HEK293T (cell line): ENCODE data around the gene SLC12A8.

Experiments
- CTCF ChIA-PET: fragments of 350-600 bp; formaldehyde crosslinking; extraction: SDS; loops from one replicate; lab custom pipeline; 2021; ENCODE audit warnings: antibody characterized with exemption, inconsistent platforms; lab: Yijun Ruan, JAX
- POLR2A ChIA-PET: fragments of 350-600 bp; formaldehyde crosslinking; extraction: SDS; loops from one replicate; lab custom pipeline; 2020; ENCODE audit warnings: antibody characterized with exemption, inconsistent platforms; lab: Yijun Ruan, JAX
- DNase-seq: peaks from one replicate; pipeline ENCODE4 v3.0.0; 2012; ENCODE audit warnings: mixed read lengths; ENCODE audit errors: extremely low spot score
- ARNT ChIP-seq: fragments of 450-650 bp; IDR thresholded peaks from 2 replicates; pipeline ENCODE4 v1.6.1; 2017; ENCODE audit warnings: mild to moderate bottlenecking
- BHLHE40 ChIP-seq: fragments of 450-650 bp; IDR thresholded peaks from 2 replicates; pipeline ENCODE4 v1.6.1; 2016; ENCODE audit warnings: mild to moderate bottlenecking, moderate library complexity, borderline replicate concordance
- CTBP1 ChIP-seq: fragments of 450-650 bp; IDR thresholded peaks from 2 replicates; pipeline ENCODE4 v1.6.1; 2016; ENCODE audit warnings: borderline replicate concordance
- ELF4 ChIP-seq: fragments of 450-650 bp; IDR thresholded peaks from 2 replicates; pipeline ENCODE4 v1.6.1; 2017; ENCODE audit warnings: antibody characterized with exemption
- FOXA1 ChIP-seq: fragments of 450-650 bp; IDR thresholded peaks from 2 replicates; pipeline ENCODE4 v1.6.1; 2016; ENCODE audit warnings: mild to moderate bottlenecking
- FOXK2 ChIP-seq: fragments of 450-650 bp; IDR thresholded peaks from 2 replicates; pipeline ENCODE4 v1.6.1; 2016; ENCODE audit warnings: mild to moderate bottlenecking
- FOXM1 ChIP-seq: fragments of 450-650 bp; IDR thresholded peaks from 2 replicates; pipeline ENCODE4 v1.6.1; 2017; ENCODE audit warnings: mild to moderate bottlenecking, borderline replicate concordance
- HDGF ChIP-seq: fragments of 450-650 bp; IDR thresholded peaks from 2 replicates; pipeline ENCODE4 v1.6.1; 2017; ENCODE audit warnings: antibody characterized with exemption, borderline replicate concordance
- L3MBTL2 ChIP-seq: fragments of 450-650 bp; conservative IDR thresholded peaks from 2 replicates; pipeline ENCODE4 v1.6.1; 2016; ENCODE audit warnings: mild to moderate bottlenecking
- LEF1 ChIP-seq: fragments of 450-650 bp; IDR thresholded peaks from 2 replicates; pipeline ENCODE4 v1.6.1; 2017; ENCODE audit warnings: mild to moderate bottlenecking, borderline replicate concordance
- NFRKB ChIP-seq: fragments of 450-650 bp; IDR thresholded peaks from 2 replicates; pipeline ENCODE4 v1.6.1; 2016; ENCODE audit warnings: mild to moderate bottlenecking, moderate library complexity
- SP1 ChIP-seq: fragments of 450-650 bp; IDR thresholded peaks from 2 replicates; pipeline ENCODE4 v1.6.1; 2017
- SUZ12 ChIP-seq: fragments of 450-650 bp; IDR thresholded peaks from 2 replicates; pipeline ENCODE4 v1.6.1; 2016; ENCODE audit warnings: mild to moderate bottlenecking
- TARDBP ChIP-seq: fragments of 450-650 bp; IDR thresholded peaks from 2 replicates; pipeline ENCODE4 v1.6.1; 2016
- ZNF384 ChIP-seq: fragments of 450-650 bp; IDR thresholded peaks from 2 replicates; pipeline ENCODE4 v1.6.1; 2016
- TF ChIP-seq, protein P1 (sequence below): fragments of 450-650 bp; IDR thresholded peaks from 2 replicates; pipeline ENCODE4 v1.6.1; 2016

SLC12A8 gene

GRCh38 chr3:125154110-125154509, 58.4 kb downstream of the SLC12A8 start:
- no peak for DNase-seq
- TF ChIP-seq, protein P1, sequence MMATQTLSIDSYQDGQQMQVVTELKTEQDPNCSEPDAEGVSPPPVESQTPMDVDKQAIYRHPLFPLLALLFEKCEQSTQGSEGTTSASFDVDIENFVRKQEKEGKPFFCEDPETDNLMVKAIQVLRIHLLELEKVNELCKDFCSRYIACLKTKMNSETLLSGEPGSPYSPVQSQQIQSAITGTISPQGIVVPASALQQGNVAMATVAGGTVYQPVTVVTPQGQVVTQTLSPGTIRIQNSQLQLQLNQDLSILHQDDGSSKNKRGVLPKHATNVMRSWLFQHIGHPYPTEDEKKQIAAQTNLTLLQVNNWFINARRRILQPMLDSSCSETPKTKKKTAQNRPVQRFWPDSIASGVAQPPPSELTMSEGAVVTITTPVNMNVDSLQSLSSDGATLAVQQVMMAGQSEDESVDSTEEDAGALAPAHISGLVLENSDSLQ, result no peak
- TF ChIP-seq ARNT, result no peak
- no peak for TF ChIP-seq ZNF384
- TF ChIP-seq L3MBTL2, result no peak
- no peak for TF ChIP-seq NFRKB
- no peak for TF ChIP-seq HDGF
- no peak for TF ChIP-seq LEF1
- TF ChIP-seq SUZ12, result no peak
- no peak for TF ChIP-seq ELF4
- TF ChIP-seq FOXA1, result no peak
- TF ChIP-seq FOXK2, result no peak
- no peak for TF ChIP-seq CTBP1
- TF ChIP-seq FOXM1, result no peak
- TF ChIP-seq SP1, result no peak
- TF ChIP-seq TARDBP, result no peak
- no peak for TF ChIP-seq BHLHE40
- ChIA-PET CTCF (no interaction called here), POLR2A (no interaction called here)

GRCh38 chr3:125152951-125153350, 59.6 kb downstream of the SLC12A8 start:
- POLR2A ChIA-PET, result no interaction called here
- TF ChIP-seq FOXA1 (no peak), SUZ12 (no peak), SP1 (no peak), FOXK2 (no peak), CTBP1 (no peak)
- DNase-seq, result no peak
- CTCF ChIA-PET, result no interaction called here

DNA sequence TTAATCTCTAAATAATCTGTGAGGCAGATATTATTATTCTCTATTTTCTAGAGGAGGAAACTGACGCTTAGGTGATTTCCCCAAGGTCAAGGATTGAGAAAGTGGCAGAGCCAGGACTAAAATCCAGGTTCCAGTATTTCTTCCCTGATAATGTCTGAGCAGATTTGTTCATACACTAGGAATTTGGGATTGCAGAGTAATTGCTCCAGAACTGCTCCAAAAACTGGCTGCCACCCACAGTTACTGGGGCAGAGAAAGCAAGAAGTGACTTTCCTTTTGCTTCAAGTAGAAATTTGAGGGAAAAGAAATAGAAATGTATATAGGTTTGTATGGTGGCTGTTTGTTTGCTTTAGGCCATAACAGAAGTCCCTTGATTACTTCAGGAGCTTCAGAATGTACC, 60.6 kb downstream of the SLC12A8 start:
- TF ChIP-seq ELF4 (no peak), LEF1 (no peak), ZNF384 (no peak), L3MBTL2 (no peak), HDGF (no peak), SP1 (no peak), ARNT (no peak), FOXA1 (no peak), FOXK2 (no peak), CTBP1 (no peak), NFRKB (no peak), FOXM1 (no peak), SUZ12 (no peak), TARDBP (no peak), BHLHE40 (no peak)
- TF ChIP-seq, protein P1, result no peak
- CTCF ChIA-PET, result interaction anchor here (0.7 kb wide), 1 partner anchor 9 kb away, joined by 3 read pairs; no protein-coding TSS in a partner anchor
- DNase-seq, result no peak
- POLR2A ChIA-PET, result no interaction called here

DNA sequence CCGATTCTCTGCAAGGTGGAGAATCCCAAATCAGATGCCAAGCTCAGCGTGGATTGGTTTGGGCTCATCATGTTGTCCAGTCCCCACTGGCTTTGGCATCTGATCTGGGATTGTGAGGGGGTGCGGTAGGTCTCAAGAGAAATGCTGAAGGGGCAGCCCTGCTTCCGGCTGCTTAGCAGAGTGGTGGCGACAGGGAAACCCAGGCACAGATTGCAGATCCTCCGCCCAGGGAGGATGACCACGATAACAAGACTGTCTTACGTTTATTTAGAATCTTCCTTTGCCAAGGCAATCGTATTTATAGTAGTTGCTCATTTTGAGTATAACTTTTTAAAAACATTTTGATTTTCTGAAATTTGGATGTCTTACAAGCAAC, 61.1 kb downstream of the SLC12A8 start:
- no peak for DNase-seq
- ChIA-PET CTCF (interaction anchor here (0.7 kb wide), 1 partner anchor 18 kb away, joined by 3 read pairs; no protein-coding TSS in a partner anchor), POLR2A (no interaction called here)
- no peak for TF ChIP-seq SP1
- TF ChIP-seq NFRKB, result no peak
- no peak for TF ChIP-seq ZNF384
- TF ChIP-seq CTBP1, result no peak
- TF ChIP-seq ELF4, result no peak
- no peak for TF ChIP-seq HDGF
- no peak for TF ChIP-seq BHLHE40
- no peak for TF ChIP-seq FOXK2
- no peak for TF ChIP-seq FOXM1
- no peak for TF ChIP-seq FOXA1
- TF ChIP-seq LEF1, result no peak
- TF ChIP-seq, protein P1, result no peak
- no peak for TF ChIP-seq TARDBP
- TF ChIP-seq L3MBTL2, result no peak
- TF ChIP-seq ARNT, result no peak
- no peak for TF ChIP-seq SUZ12

- ChIA-PET CTCF (interaction anchor here (0.6 to 0.7 kb wide), 4 partner anchors 11 to 566 kb away, joined by 3 read pairs; no protein-coding TSS in a partner anchor), POLR2A (no interaction called here)
- peak; percentile 81 for DNase-seq
- no peak for TF ChIP-seq NFRKB
- TF ChIP-seq FOXA1, result no peak
- TF ChIP-seq L3MBTL2, result no peak
- no peak for TF ChIP-seq CTBP1
- TF ChIP-seq HDGF, result no peak
- TF ChIP-seq FOXM1, result no peak
- no peak for TF ChIP-seq ZNF384
- no peak for TF ChIP-seq SUZ12
- no peak for TF ChIP-seq ARNT
- no peak for TF ChIP-seq FOXK2
- TF ChIP-seq TARDBP, result no peak
- no peak for TF ChIP-seq LEF1
- TF ChIP-seq ELF4, result no peak
- TF ChIP-seq SP1, result no peak
Observed at GRCh38 chr3:125150525-125151441, 61.8 kb downstream of the SLC12A8 start.

- TF ChIP-seq SP1 (no peak), FOXA1 (no peak), ZNF384 (no peak), ARNT (no peak), ELF4 (no peak), BHLHE40 (no peak), HDGF (no peak)
- TF ChIP-seq, protein P1, result no peak
- no peak for DNase-seq
- ChIA-PET POLR2A (no interaction called here), CTCF (no interaction called here)
Observed at GRCh38 chr3:125149462-125149861, 63.1 kb downstream of the SLC12A8 start.
